Astrocyte (in vitro differentiated cells and primary cell): ENCODE results near the gene COPS3. TPM values are rescaled to one million over a fixed set of nuclear protein-coding genes. Genes with fewer than 3 reads are reported as not detected.

ENCODE experiments used
- DNase-seq: peaks from one replicate; pipeline ENCODE4 v3.0.0-alpha.2; 2010; ENCODE audit warnings: low read depth
- FAIRE-seq: peaks from 2 replicates; lab custom pipeline; 2011; peaks lifted over from hg19 to GRCh38; lab: Jason Lieb, UNC
- H2AFZ ChIP-seq: 2 replicates; pipeline ENCODE4 v1.6.0; 2012; ENCODE audit warnings: low read depth, low read length, inconsistent platforms
- H3K27ac ChIP-seq: 2 replicates; pipeline ENCODE4 v1.5.1; 2011; ENCODE audit warnings: low read depth, low read length, inconsistent platforms
- H3K27me3 ChIP-seq: 2 replicates; pipeline ENCODE4 v1.6.0; 2011; ENCODE audit warnings: low read length, inconsistent platforms; ENCODE audit not compliant: insufficient read depth
- H3K36me3 ChIP-seq: 2 replicates; pipeline ENCODE4 v1.5.1; 2011; ENCODE audit warnings: low read length, inconsistent platforms; ENCODE audit not compliant: insufficient read depth
- H3K4me1 ChIP-seq: 2 replicates; pipeline ENCODE4 v1.5.1; 2011; ENCODE audit warnings: low read length, inconsistent platforms; ENCODE audit not compliant: insufficient read depth
- H3K4me2 ChIP-seq: 2 replicates; pipeline ENCODE4 v1.6.0; 2012; ENCODE audit warnings: low read length, inconsistent platforms
- H3K4me3 ChIP-seq: 2 replicates; pipeline ENCODE4 v1.5.1; 2011; ENCODE audit warnings: low read depth, mild to moderate bottlenecking, low read length, inconsistent platforms; ENCODE audit not compliant: insufficient read depth
- H3K79me2 ChIP-seq: 2 replicates; pipeline ENCODE4 v1.6.0; 2012; ENCODE audit warnings: mild to moderate bottlenecking, low read length, inconsistent platforms; ENCODE audit not compliant: insufficient read depth
- H3K9ac ChIP-seq: 2 replicates; pipeline ENCODE4 v1.6.0; 2012; ENCODE audit warnings: mild to moderate bottlenecking, low read length, inconsistent platforms
- H3K9me3 ChIP-seq: 2 replicates; pipeline ENCODE4 v1.5.1; 2012; ENCODE audit warnings: low read depth, mild to moderate bottlenecking, low read length, inconsistent platforms; ENCODE audit not compliant: insufficient read depth
- H4K20me1 ChIP-seq: 2 replicates; pipeline ENCODE4 v1.6.0; 2012; ENCODE audit warnings: low read length, inconsistent platforms; ENCODE audit not compliant: insufficient read depth
- H3K27ac Mint-ChIP-seq: one replicate; pipeline ENCODE4 v1.8.0; 2021; ENCODE audit warnings: mild to moderate bottlenecking, mixed read lengths; ENCODE audit not compliant: unreplicated experiment
- H3K27me3 Mint-ChIP-seq: one replicate; pipeline ENCODE4 v1.8.0; 2021; ENCODE audit warnings: low read depth, mixed read lengths; ENCODE audit not compliant: unreplicated experiment
- H3K36me3 Mint-ChIP-seq: one replicate; pipeline ENCODE4 v1.8.0; 2021; ENCODE audit warnings: low read depth, mixed read lengths; ENCODE audit not compliant: unreplicated experiment
- H3K4me1 Mint-ChIP-seq: one replicate; pipeline ENCODE4 v1.8.0; 2021; ENCODE audit warnings: low read depth, mixed read lengths; ENCODE audit not compliant: unreplicated experiment
- H3K4me3 Mint-ChIP-seq: one replicate; pipeline ENCODE4 v1.8.0; 2021; ENCODE audit warnings: mild to moderate bottlenecking, moderate library complexity, mixed read lengths; ENCODE audit not compliant: unreplicated experiment
- H3K9me3 Mint-ChIP-seq: one replicate; pipeline ENCODE4 v1.8.0; 2021; ENCODE audit warnings: mild to moderate bottlenecking, mixed read lengths; ENCODE audit not compliant: unreplicated experiment
- EZH2 ChIP-seq: IDR thresholded peaks from 2 replicates; pipeline ENCODE4 v1.6.1; 2012; ENCODE audit warnings: mild to moderate bottlenecking, low read length, inconsistent platforms; ENCODE audit not compliant: insufficient read depth
- total RNA-seq: library from RNA; stranded (reverse); gene quantifications from 2 replicates; pipeline ENCODE4 v1.2.1, GENCODE V29; 2021
- TF ChIP-seq, protein P1 (sequence below): IDR thresholded peaks from 2 replicates; pipeline ENCODE4 v1.5.1; 2011; ENCODE audit warnings: low read depth, mild to moderate bottlenecking, inconsistent platforms, low read length, moderate library complexity; ENCODE audit not compliant: insufficient read depth

The COPS3 gene
- total RNA-seq, 1 donor from 2014 or later, result 76.8 TPM

DNA sequence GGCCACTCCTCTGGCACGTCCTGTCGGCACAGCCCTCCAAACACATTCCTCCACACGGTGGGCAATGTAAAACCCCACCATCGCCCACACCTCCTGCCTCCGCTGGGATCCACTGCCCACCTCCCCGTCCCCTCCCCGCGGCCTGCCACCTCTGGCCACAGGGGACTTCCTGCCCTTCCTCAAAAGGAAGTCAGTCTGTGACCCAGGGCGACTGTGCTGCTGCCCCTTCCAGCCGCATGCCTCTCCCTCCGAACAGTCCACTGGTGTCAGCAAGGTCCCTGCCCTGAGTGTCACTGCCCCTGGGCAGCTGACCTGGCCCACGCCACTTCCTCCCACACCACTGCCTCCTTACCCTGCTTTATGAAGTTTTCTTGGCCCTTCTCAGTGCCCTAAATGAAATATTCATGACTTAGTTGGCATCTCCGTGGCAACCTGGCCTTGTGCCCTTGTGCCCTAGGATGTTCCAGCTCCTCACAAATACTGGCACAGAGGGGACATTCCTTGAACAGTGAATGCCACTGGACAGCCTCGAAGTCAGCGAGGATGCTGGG, 76.9 kb downstream of the COPS3 start:
- H3K27ac Mint-ChIP-seq, result peak overlapping the region; percentile 62
- no peak for FAIRE-seq
- peaks cover 6% of the 10 kb centered on the region for H3K36me3 Mint-ChIP-seq

DNA sequence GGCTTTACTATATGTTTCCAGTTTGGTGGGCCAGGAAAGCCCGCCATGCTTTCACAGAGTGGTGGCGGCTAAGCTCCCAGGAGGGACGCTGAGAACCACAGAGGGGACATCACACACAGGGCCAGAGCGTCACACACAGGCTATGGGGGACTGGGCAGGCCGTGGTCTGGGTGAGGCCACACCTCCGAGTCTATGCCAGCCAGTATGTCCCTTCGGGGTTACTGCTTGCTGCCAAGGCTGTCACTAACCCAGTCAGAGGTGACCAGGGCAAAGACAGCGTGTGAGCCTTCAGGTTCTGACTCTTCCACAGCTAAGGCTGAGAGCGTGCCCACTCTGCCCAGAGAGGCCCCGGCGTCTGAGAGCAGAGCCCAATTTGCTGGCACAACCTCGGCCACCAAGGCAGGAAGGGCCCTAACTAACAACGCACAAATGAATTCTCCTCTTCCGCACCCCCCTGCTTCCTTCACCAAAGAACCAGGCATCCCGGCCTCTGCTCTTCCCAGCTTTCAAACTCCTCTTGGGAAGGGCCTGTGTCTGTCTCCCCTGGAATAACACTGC, 77.8 kb downstream of the COPS3 start:
- Histone ChIP-seq H3K4me1 (peaks cover 22% of the 10 kb centered on the region), H3K27me3 (no peaks in the 10 kb centered on the region), H3K79me2 (no peaks in the 10 kb centered on the region), H3K4me3 (no peak overlapping the region), H3K9ac (no peak overlapping the region), H3K4me2 (no peak overlapping the region), H4K20me1 (peaks cover 11% of the 10 kb centered on the region), H2AFZ (no peak overlapping the region), H3K36me3 (no peaks in the 10 kb centered on the region), H3K27ac (no peak overlapping the region), H3K9me3 (no peaks in the 10 kb centered on the region)
- no peak overlapping the region for H3K27ac Mint-ChIP-seq
- no peak overlapping the region for H3K4me3 Mint-ChIP-seq
- H3K4me1 Mint-ChIP-seq, result no peaks in the 10 kb centered on the region
- no peaks in the 10 kb centered on the region for H3K9me3 Mint-ChIP-seq
- H3K27me3 Mint-ChIP-seq, result peaks cover 13% of the 10 kb centered on the region
- FAIRE-seq, result no peak
- no peak for DNase-seq
- peaks cover 6% of the 10 kb centered on the region for H3K36me3 Mint-ChIP-seq
- no peak for TF ChIP-seq EZH2
- TF ChIP-seq, protein P1, sequence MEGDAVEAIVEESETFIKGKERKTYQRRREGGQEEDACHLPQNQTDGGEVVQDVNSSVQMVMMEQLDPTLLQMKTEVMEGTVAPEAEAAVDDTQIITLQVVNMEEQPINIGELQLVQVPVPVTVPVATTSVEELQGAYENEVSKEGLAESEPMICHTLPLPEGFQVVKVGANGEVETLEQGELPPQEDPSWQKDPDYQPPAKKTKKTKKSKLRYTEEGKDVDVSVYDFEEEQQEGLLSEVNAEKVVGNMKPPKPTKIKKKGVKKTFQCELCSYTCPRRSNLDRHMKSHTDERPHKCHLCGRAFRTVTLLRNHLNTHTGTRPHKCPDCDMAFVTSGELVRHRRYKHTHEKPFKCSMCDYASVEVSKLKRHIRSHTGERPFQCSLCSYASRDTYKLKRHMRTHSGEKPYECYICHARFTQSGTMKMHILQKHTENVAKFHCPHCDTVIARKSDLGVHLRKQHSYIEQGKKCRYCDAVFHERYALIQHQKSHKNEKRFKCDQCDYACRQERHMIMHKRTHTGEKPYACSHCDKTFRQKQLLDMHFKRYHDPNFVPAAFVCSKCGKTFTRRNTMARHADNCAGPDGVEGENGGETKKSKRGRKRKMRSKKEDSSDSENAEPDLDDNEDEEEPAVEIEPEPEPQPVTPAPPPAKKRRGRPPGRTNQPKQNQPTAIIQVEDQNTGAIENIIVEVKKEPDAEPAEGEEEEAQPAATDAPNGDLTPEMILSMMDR, result no peak

More for the DNA sequence above, 76.9 kb downstream of the COPS3 start:
- Histone ChIP-seq H3K4me3 (no peak overlapping the region), H3K4me2 (peak overlapping the region; percentile 93), H2AFZ (no peak overlapping the region), H3K9ac (no peak overlapping the region), H3K9me3 (no peaks in the 10 kb centered on the region), H3K27me3 (no peaks in the 10 kb centered on the region), H3K27ac (no peak overlapping the region), H3K79me2 (no peaks in the 10 kb centered on the region), H3K4me1 (peaks cover 22% of the 10 kb centered on the region), H4K20me1 (peaks cover 11% of the 10 kb centered on the region), H3K36me3 (no peaks in the 10 kb centered on the region)
- no peak overlapping the region for H3K4me3 Mint-ChIP-seq
- peaks cover 13% of the 10 kb centered on the region for H3K27me3 Mint-ChIP-seq
- no peak for DNase-seq
- no peaks in the 10 kb centered on the region for H3K9me3 Mint-ChIP-seq
- no peak for TF ChIP-seq EZH2
- TF ChIP-seq, protein P1, result no peak
- no peaks in the 10 kb centered on the region for H3K4me1 Mint-ChIP-seq

DNA sequence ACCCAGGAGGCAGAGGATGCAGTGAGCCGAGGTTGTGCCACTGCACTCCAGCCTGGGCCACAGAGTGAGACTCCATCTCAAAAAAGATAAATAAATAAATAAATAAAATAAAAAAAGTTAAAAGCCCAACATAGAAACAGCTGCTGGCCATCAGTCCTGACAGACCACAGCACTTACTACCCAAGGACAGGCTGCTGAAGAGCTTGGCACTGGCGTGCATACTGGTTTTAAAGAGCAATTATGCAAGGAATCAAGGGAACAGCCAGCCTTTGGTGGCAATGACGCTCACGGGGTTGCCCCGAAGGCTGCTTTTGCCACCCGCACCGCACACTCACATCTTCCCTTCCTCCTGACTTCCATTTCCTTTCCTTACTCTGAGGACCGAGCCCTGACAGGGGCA, 79.1 kb downstream of the COPS3 start:
- no peaks in the 10 kb centered on the region for H3K9me3 ChIP-seq
- peaks cover 22% of the 10 kb centered on the region for H3K4me1 ChIP-seq
- no peak overlapping the region for H3K27ac ChIP-seq
- H3K36me3 Mint-ChIP-seq, result peaks cover 6% of the 10 kb centered on the region
- H3K9me3 Mint-ChIP-seq, result no peaks in the 10 kb centered on the region
- H3K27ac Mint-ChIP-seq, result no peak overlapping the region
- no peak overlapping the region for H3K4me3 Mint-ChIP-seq
- H4K20me1 ChIP-seq, result peaks cover 11% of the 10 kb centered on the region
- H2AFZ ChIP-seq, result no peak overlapping the region
- H3K9ac ChIP-seq, result no peak overlapping the region
- H3K4me3 ChIP-seq, result no peak overlapping the region
- TF ChIP-seq, protein P1, result no peak
- no peak for TF ChIP-seq EZH2
- H3K27me3 ChIP-seq, result no peaks in the 10 kb centered on the region
- FAIRE-seq, result no peak
- peaks cover 14% of the 10 kb centered on the region for H3K27me3 Mint-ChIP-seq
- peaks cover 7% of the 10 kb centered on the region for H3K4me1 Mint-ChIP-seq
- no peak for DNase-seq
- no peaks in the 10 kb centered on the region for H3K36me3 ChIP-seq
- H3K79me2 ChIP-seq, result no peaks in the 10 kb centered on the region
- H3K4me2 ChIP-seq, result no peak overlapping the region
